Upper lobe of left lung (tissue), 6 donors: ENCODE measurements around the gene CDC42BPA. TPM values are rescaled to one million over a fixed set of nuclear protein-coding genes. Genes with fewer than 3 reads are reported as not detected.
A peak's percentile ranks its signal among the peaks of the same experiment; 100 is the strongest.
"Not testable (repeated sequence)": the region's sequence is repeated elsewhere in the genome, so short reads cannot be mapped to it uniquely, and the experiment has no call there.

Source experiments
- ATAC-seq, 2 donors: fragments of 200-7000 bp; cut with Tn5 transposase; one replicate each; pipeline ENCODE4 v1.9.1; 2022; ENCODE audit warnings: mild to moderate bottlenecking in 2 of 2, moderate library complexity in 2 of 2; ENCODE audit not compliant: low FRiP score in 2 of 2
- DNase-seq, 2 donors: peaks; one replicate each; pipeline ENCODE4 v3.0.0-alpha.2; 2019 to 2020
- H3K27ac ChIP-seq, 4 donors: fragments of 200-600 bp; sonication (generic); one replicate each; pipeline ENCODE4 v1.5.1; 2016 to 2019
- H3K27me3 ChIP-seq, 4 donors: fragments of 200-600 bp; sonication (generic); one replicate each; pipeline ENCODE4 v1.5.1; 2017 to 2019
- H3K36me3 ChIP-seq, 4 donors: fragments of 200-600 bp; sonication (generic); one replicate each; pipeline ENCODE4 v1.5.1; 2016 to 2019
- H3K4me1 ChIP-seq, 4 donors: fragments of 200-600 bp; sonication (generic); one replicate each; pipeline ENCODE4 v1.5.1; 2018 to 2019
- H3K4me3 ChIP-seq, 4 donors: fragments of 200-600 bp; sonication (generic); one replicate each; pipeline ENCODE4 v1.5.1; 2017 to 2019; ENCODE audit warnings: mild to moderate bottlenecking in 2 of 4, moderate library complexity in 1 of 4
- H3K9me3 ChIP-seq, 4 donors: fragments of 200-600 bp; sonication (generic); one replicate each; pipeline ENCODE4 v1.5.1; 2018 to 2019
- EP300 ChIP-seq, 4 donors: sonication (generic); formaldehyde crosslinking; IDR thresholded peaks; one replicate each; pipeline ENCODE4 v1.5.1; 2017; ENCODE audit warnings: antibody characterized with exemption in 4 of 4, control low read depth in 2 of 4
- POLR2A ChIP-seq, 4 donors: fragments of 450-650 bp; IDR thresholded peaks; one replicate each; pipeline ENCODE4 v1.5.1; 2016 to 2017; ENCODE audit warnings: antibody characterized with exemption in 4 of 4, mild to moderate bottlenecking in 2 of 4
- POLR2AphosphoS5 ChIP-seq, 2 donors: sonication (generic); formaldehyde crosslinking; IDR thresholded peaks; one replicate each; pipeline ENCODE4 v1.5.1; 2017; ENCODE audit warnings: antibody characterized with exemption in 2 of 2
- WGBS, 2 donors: methylation state at CpG; one replicate each; pipeline ENCODE4 v1.1.5; 2017 to 2018; 5-methylcytosine and 5-hydroxymethylcytosine counted together
- total RNA-seq, 6 donors: library from RNA; depleted of rRNA in 4 of 6; stranded (reverse); fragments of >200 nt in 4 of 6; gene quantifications; one replicate each; pipeline versions ENCODE4 v1.1.0 to v1.2.1, GENCODE V29; 2016 to 2021
- TF ChIP-seq, protein P1 (sequence below), 6 experiments: fragments of 450-650 bp in 4 of 6; fragments of 200-600 bp in 2 of 6; sonication (generic) in 2 of 6; IDR thresholded peaks; one replicate each; pipeline ENCODE4 v1.5.1; 2016 to 2019; ENCODE audit warnings: antibody characterized with exemption in 6 of 6
- donor health status: DM: no; HTN: no; CAD: no; lungs with moderate emphysema.
- donor health status: DM: no; HTN: yes; CAD: no; lungs with severe emphysema.

Gene CDC42BPA
- total RNA-seq, 6 donors from 2014 or later, result 27.8 to 76.1 (median 33.1) TPM

GRCh38 chr1:227240983-227241382 is 77.3 kb downstream of the CDC42BPA start:
- no peaks in the 10 kb centered on the region for H3K4me1 ChIP-seq
- H3K27me3 ChIP-seq, result no peaks in the 10 kb centered on the region
- ATAC-seq, result no peak
- no peak overlapping the region for H3K27ac ChIP-seq
- no peak for DNase-seq
- H3K9me3 ChIP-seq, result no peaks in the 10 kb centered on the region
- no peaks in the 10 kb centered on the region for H3K36me3 ChIP-seq
- TF ChIP-seq POLR2AphosphoS5 (IDR thresholded peaks at IDR 0.05), result no peak
- TF ChIP-seq POLR2A (IDR thresholded peaks at IDR 0.05), result no peak
- TF ChIP-seq, protein P1, sequence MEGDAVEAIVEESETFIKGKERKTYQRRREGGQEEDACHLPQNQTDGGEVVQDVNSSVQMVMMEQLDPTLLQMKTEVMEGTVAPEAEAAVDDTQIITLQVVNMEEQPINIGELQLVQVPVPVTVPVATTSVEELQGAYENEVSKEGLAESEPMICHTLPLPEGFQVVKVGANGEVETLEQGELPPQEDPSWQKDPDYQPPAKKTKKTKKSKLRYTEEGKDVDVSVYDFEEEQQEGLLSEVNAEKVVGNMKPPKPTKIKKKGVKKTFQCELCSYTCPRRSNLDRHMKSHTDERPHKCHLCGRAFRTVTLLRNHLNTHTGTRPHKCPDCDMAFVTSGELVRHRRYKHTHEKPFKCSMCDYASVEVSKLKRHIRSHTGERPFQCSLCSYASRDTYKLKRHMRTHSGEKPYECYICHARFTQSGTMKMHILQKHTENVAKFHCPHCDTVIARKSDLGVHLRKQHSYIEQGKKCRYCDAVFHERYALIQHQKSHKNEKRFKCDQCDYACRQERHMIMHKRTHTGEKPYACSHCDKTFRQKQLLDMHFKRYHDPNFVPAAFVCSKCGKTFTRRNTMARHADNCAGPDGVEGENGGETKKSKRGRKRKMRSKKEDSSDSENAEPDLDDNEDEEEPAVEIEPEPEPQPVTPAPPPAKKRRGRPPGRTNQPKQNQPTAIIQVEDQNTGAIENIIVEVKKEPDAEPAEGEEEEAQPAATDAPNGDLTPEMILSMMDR (IDR thresholded peaks at IDR 0.05), result no peak
- TF ChIP-seq EP300 (IDR thresholded peaks at IDR 0.05), result no peak
- H3K4me3 ChIP-seq, result no peak overlapping the region

GRCh38 chr1:227234998-227235405 is 83.3 kb downstream of the CDC42BPA start:
- 65 to 73% methylated on average over 1 of the region's 1 CpG for WGBS, 2 donors

GRCh38 chr1:227231128-227231527 is 87.2 kb downstream of the CDC42BPA start:
- DNase-seq, H3K27ac ChIP-seq, H3K4me3 ChIP-seq, H3K4me1 ChIP-seq, H3K36me3 ChIP-seq, H3K9me3 ChIP-seq, ATAC-seq, H3K27me3 ChIP-seq: not testable (repeated sequence)
- WGBS, 2 donors, result 81 to 91% methylated on average over 6 to 7 of the region's 7 CpGs

More at GRCh38 chr1:227234998-227235405, 83.3 kb downstream of the CDC42BPA start:
- Histone ChIP-seq H3K9me3 (no peaks in the 10 kb centered on the region), H3K27ac (no peak overlapping the region), H3K27me3 (no peaks in the 10 kb centered on the region), H3K4me1 (peaks cover 0 to 4% (median 0%) of the 10 kb centered on the region in 4 donors), H3K36me3 (no peaks in the 10 kb centered on the region), H3K4me3 (no peak overlapping the region)
- DNase-seq, result no peak
- TF ChIP-seq POLR2AphosphoS5 (IDR thresholded peaks at IDR 0.05), result no peak
- TF ChIP-seq, protein P1 (IDR thresholded peaks at IDR 0.05), result peak; percentile 17 to 56 (median 34)
- ATAC-seq, result peak in 1 of 2 donors; percentile 64

DNA sequence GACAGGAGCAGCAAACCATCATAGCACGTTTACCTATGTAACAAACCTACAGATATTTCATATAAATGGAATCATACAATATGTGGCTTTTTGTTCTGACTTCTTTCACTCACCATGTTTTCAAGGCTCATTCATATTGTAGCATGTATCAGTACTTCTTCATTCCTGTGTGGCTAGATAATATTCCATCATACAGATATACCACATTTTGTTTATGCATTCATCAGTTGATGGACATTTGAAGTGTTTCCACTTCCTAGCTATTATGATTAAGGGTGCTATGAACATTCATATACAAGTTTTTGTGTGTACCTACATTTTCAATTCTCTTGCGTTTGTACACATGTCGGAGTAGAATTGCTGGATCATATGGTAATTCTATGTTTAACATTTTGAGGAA is 90.1 kb downstream of the CDC42BPA start:
- no peak overlapping the region for H3K27ac ChIP-seq
- 93 to 94% methylated on average over 3 of the region's 3 CpGs for WGBS, 2 donors
- no peak overlapping the region for H3K4me3 ChIP-seq
- H3K27me3 ChIP-seq, result no peaks in the 10 kb centered on the region
- ATAC-seq (no peak), DNase-seq (no peak)
- no peaks in the 10 kb centered on the region for H3K36me3 ChIP-seq
- H3K4me1 ChIP-seq, result peaks cover 0 to 19% (median 9%) of the 10 kb centered on the region in 4 donors
- TF ChIP-seq, protein P1 (IDR thresholded peaks at IDR 0.05), result no peak
- TF ChIP-seq POLR2A (IDR thresholded peaks at IDR 0.05) (no peak), EP300 (IDR thresholded peaks at IDR 0.05) (no peak), POLR2AphosphoS5 (IDR thresholded peaks at IDR 0.05) (no peak)
- no peaks in the 10 kb centered on the region for H3K9me3 ChIP-seq

- DNase-seq (no peak), ATAC-seq (no peak)
- TF ChIP-seq POLR2A (IDR thresholded peaks at IDR 0.05) (no peak), EP300 (IDR thresholded peaks at IDR 0.05) (no peak), POLR2AphosphoS5 (IDR thresholded peaks at IDR 0.05) (no peak)
- TF ChIP-seq, protein P1 (IDR thresholded peaks at IDR 0.05), result no peak
- Histone ChIP-seq H3K9me3 (no peaks in the 10 kb centered on the region), H3K4me3 (no peak overlapping the region), H3K27ac (no peak overlapping the region), H3K27me3 (no peaks in the 10 kb centered on the region), H3K36me3 (no peaks in the 10 kb centered on the region), H3K4me1 (peaks cover 0 to 19% (median 9%) of the 10 kb centered on the region in 4 donors)
- 70 to 82% methylated on average over 2 of the region's 2 CpGs for WGBS, 2 donors
These were observed 90.5 kb downstream of the CDC42BPA start for GRCh38 chr1:227227761-227228160.
